ENCODE data around the gene SDCBP2. TPM values are rescaled to one million over a fixed set of nuclear protein-coding genes. Genes with fewer than 3 reads are reported as not detected.

SDCBP2 gene
- total and polyA plus RNA-seq, 2 of the 4 experiments (the other 2 are of a cell fraction): 0.54 to 1.3 TPM

- H2AFZ ChIP-seq (replicated peaks; ENCODE audit: low read length, poor library complexity): no peak overlapping the region
- H3K14ac ChIP-seq (replicated peaks; ENCODE audit: low read depth, low read length): no peak overlapping the region
- H3K27ac ChIP-seq (ENCODE audit: insufficient read depth, low read length): no peak overlapping the region
- no peak overlapping the region for H2BK20ac ChIP-seq (ENCODE audit: low read depth, low read length)
- H2BK120ac ChIP-seq (ENCODE audit: low read depth, low read length): no peak overlapping the region
- no peaks in the 10 kb centered on the region for H3K79me1 ChIP-seq (ENCODE audit: low read depth in 1 of 2, low read length in 2 of 2)
- H3K9ac ChIP-seq (ENCODE audit: low read depth, low read length): no peak overlapping the region
- H3K9me3 ChIP-seq (ENCODE audit: control insufficient read depth, insufficient read depth, low read length): no peaks in the 10 kb centered on the region
- dilution Hi-C loops (cut with HindIII; ENCODE audit: low sequenced_read_pairs, unreplicated experiment): no loop called here
- H4K20me1 ChIP-seq (ENCODE audit: insufficient read depth, low read length): no peaks in the 10 kb centered on the region
- no peak overlapping the region for H2BK15ac ChIP-seq (ENCODE audit: low read depth, low read length)
- ChIA-PET CTCF (no interaction called here), POLR2A (ENCODE audit: unreplicated experiment) (no interaction called here)
- H3K9me1 ChIP-seq (ENCODE audit: insufficient read depth, low read length): peaks cover 3% of the 10 kb centered on the region; the same call in 1 of the 2 replicates
- no peak overlapping the region for H2BK5ac ChIP-seq (ENCODE audit: low read depth, low read length, poor library complexity, severe bottlenecking)
- no peak overlapping the region for H3K4ac ChIP-seq (ENCODE audit: low read depth, low read length)
- H3K4me3 ChIP-seq (ENCODE audit: insufficient read depth, low read depth, low read length): no peak overlapping the region
- DNase-seq: no peak
- no peak overlapping the region for H4K91ac ChIP-seq (ENCODE audit: insufficient read depth, low read depth, low read length)
- H4K8ac ChIP-seq (ENCODE audit: low read depth in 2 of 2, low read length in 2 of 2): no peak overlapping the region
- no TSS peak for BruUV-seq (replicated peaks)
- ATAC-seq (ENCODE audit: low read depth): no peak
- 50% methylated on average over 2 of the region's 14 CpGs; no CpG with 5 or more reads in 1 of the 2 experiments for WGBS, 2 experiments (ENCODE audit: extremely low coverage in 2 of 2, insufficient read length in 1 of 2)
- H3K23ac ChIP-seq (ENCODE audit: low read depth, low read length): no peak overlapping the region
- intact Hi-C loops (cut with micrococcal nuclease): no loop called here
- H3K27me3 ChIP-seq (ENCODE audit: control insufficient read depth, insufficient read depth, low read length): no peaks in the 10 kb centered on the region
- no peak overlapping the region for H3K56ac ChIP-seq (ENCODE audit: extremely low read depth, insufficient read depth, low read length)
- no peak overlapping the region for H3K4me2 ChIP-seq (ENCODE audit: low read depth, low read length)
- no peak overlapping the region for H2AK5ac ChIP-seq (ENCODE audit: low read depth, low read length)
- H2AK9ac ChIP-seq (replicated peaks; ENCODE audit: low read depth, low read length, poor library complexity): no peak overlapping the region
- no peak overlapping the region for H3K18ac ChIP-seq (ENCODE audit: low read depth, low read length)
- in situ Hi-C loops (cut with MboI; ENCODE audit: low sequenced_read_pairs): no loop called here
- H3K4me1 ChIP-seq (ENCODE audit: control insufficient read depth, insufficient read depth, low read length): no peaks in the 10 kb centered on the region
- TF ChIP-seq MXI1 (IDR thresholded peaks at IDR 0.05; ENCODE audit: borderline replicate concordance, low read depth, low read length) (no peak), CEBPB (IDR thresholded peaks at IDR 0.05; ENCODE audit: low read depth, low read length) (no peak), BHLHE40 (IDR thresholded peaks at IDR 0.05; ENCODE audit: low read depth, low read length) (no peak), CTCF (conservative IDR thresholded peaks at IDR 0.05; ENCODE audit: low read depth, low read length) (no peak), RAD21 (IDR thresholded peaks at IDR 0.05; ENCODE audit: low read length) (no peak), RCOR1 (IDR thresholded peaks at IDR 0.05; ENCODE audit: insufficient replicate concordance, low read length) (no peak), FOS (IDR thresholded peaks at IDR 0.05; ENCODE audit: low read depth, low read length) (no peak), ELK1 (IDR thresholded peaks at IDR 0.05; ENCODE audit: borderline replicate concordance, low read depth, low read length) (no peak)
- peaks cover 13% of the 10 kb centered on the region for H3K36me3 ChIP-seq (ENCODE audit: control insufficient read depth, insufficient read depth, low read length)
- no peak overlapping the region for H4K5ac ChIP-seq (ENCODE audit: low read depth, low read length)
Measured at GRCh38 chr20:1306316-1307135, 22.4 kb downstream of the SDCBP2 start.

Measured in IMR-90 (cell line).